HG02840 (cell line): ENCODE data around the gene RASL11B.
"Not testable (repeated sequence)": the region's sequence is repeated elsewhere in the genome, so short reads cannot be mapped to it uniquely, and the experiment has no call there.

ENCODE experiments used
- ATAC-seq: cut with Tn5 transposase; IDR thresholded peaks from one replicate; pipeline ENCODE4 v1.9.1; 2021; ENCODE audit warnings: mild to moderate bottlenecking, moderate library complexity, moderate number of reproducible peaks; ENCODE audit not compliant: unreplicated experiment, low FRiP score

RASL11B gene, protein sequence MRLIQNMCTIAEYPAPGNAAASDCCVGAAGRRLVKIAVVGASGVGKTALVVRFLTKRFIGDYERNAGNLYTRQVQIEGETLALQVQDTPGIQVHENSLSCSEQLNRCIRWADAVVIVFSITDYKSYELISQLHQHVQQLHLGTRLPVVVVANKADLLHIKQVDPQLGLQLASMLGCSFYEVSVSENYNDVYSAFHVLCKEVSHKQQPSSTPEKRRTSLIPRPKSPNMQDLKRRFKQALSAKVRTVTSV

GRCh38 chr4:52861879-52862616 lies at the start of gene RASL11B:
RASL11B (plus strand) TSS chr4:52862317; CDS start chr4:52862508, 191 bp downstream.
- ATAC-seq: peak; percentile 98

GRCh38 chr4:52813546-52813945 lies 48.6 kb upstream of the RASL11B start:
- ATAC-seq: no peak

- no peak for ATAC-seq
Observed at GRCh38 chr4:52822583-52822971, 39.5 kb upstream of the RASL11B start.

- no peak for ATAC-seq
Observed at GRCh38 chr4:52822972-52823701, 39.0 kb upstream of the RASL11B start.

GRCh38 chr4:52823702-52824092 lies 38.4 kb upstream of the RASL11B start:
- ATAC-seq: no peak

DNA sequence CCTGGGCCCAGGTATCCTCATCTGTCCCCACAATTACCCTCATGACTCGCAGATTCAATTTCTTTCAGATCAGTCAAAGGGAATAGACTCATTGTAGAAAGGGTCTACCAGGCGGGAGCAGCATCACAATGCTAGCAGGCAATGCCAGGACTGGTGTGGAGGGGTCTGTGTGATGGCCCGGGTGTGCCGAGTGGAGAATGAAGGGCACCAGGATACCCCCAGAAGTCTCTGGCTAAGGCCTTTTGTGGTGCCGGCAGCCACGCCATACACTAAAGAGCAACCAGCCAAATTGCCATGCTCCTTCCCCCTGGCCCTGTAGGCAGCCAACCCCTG lies 37.9 kb upstream of the RASL11B start:
- no peak for ATAC-seq

DNA sequence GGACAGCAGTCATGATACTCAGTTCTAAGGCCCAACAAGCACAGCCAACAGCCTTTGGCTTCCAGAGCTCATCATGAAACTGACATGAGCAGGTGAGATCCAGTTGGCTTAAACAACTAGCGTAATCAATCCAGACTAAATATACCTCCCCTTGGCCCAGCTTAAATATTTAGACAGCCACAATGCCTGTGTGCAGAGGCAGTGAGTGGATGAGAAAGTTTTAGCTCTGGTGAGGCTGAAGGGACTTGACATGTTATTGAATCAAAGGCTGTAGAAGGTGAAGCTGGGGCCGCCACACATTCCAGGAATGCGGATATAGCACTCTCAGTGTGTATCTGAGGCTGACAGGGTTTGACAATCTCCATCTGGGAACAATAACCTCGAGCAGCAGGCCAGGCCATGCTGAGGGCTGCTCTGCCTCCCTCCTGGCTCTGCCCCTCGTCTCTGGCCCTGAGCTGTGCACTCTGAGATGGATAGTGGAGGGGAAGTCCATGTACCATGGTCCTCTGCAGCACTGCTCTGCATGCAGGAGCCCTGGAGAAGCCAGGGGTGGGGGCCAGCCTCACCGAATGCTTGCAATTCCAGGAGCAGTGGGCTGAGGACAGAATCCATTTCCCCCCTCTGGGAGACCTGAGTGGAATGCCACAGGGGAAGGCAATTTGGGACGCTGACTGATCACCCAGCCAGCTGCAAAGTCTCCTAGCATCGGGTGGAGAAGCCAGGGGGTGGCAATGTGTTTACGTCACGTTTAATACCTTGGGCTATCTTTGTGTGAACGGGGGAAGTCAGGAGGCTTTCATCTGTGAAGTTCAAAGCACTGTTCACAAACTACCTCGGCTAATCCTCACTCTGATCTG lies 37.3 kb upstream of the RASL11B start:
- ATAC-seq: no peak

DNA sequence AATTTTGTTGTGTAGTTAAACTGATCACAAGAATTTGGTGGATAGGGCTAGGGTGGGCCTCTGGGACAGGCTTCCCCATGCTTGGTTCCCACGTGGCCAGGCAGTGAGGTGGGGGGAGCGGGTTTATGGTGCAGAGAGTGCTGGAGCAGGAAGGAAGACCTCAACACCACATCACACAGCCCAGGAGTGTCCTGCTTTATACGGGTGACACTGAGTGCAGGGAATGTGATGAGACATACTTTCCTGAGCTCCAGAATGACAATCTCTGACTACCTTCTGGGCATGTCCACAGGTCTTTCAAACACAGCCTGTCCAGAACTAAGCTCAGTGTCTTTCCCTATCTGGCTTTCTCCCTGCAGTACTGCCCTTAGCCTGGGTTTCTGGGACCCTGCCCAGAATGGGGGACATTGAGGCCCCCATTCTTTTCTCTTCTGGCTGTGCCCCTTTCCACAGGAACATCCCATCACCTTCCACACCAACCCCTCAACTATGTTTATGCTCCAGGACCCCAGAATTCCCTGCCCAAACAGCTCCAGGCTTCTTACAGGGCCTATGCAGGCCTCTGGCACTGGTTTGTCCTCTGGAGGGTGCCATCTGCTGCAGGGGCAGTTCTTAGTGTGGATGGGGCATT lies 36.5 kb upstream of the RASL11B start:
- ATAC-seq: no peak

DNA sequence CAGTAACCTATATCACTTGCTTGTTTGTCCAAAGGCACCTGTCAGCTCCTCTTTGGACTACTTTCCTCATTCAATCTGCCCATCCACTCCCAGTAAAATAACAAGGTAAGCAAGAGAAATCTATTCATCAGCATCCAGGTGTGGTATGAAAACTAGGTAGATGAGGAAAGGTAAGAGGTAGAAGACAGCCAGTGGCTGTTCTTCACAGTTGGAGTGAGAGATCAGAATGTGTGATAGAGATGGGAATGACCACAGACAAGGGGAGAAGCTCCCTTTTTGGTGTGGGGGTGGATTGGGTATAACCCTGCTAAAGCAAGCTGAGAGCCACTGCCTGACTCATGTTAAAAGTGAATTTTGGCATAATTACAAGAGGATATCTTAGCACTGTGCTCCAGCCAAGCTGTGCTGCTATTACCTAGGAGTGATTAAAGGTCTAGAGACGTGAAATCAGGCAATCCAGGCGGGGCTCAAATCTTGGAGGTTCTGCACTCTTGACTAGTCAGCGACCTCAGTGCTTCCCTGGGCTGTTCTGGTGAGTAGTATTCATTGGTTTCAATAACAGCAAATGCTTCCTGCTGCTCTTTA lies 28.1 kb upstream of the RASL11B start:
- no peak for ATAC-seq

- not testable (repeated sequence) for ATAC-seq
Observed at GRCh38 chr4:52834641-52835456, 27.3 kb upstream of the RASL11B start.

DNA sequence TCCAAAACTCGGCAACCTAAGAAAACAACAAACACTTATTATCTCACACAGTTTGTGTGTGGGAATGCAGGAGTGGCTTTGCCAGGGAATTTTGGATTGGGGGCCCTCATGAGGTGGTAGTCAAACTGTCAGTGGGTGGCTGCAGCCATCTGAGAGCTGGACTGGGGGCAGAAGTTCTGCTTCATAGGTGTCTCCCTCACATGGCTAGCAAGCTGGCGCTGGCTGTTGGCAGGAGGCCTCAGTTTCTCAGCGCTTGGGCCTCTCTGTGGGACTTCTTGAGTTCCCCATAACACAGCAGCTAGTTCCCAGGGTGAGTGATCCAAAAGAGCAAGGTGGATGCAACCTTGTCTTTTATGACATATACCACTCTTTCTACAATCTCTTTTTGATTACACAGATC lies 26.0 kb upstream of the RASL11B start:
- ATAC-seq: no peak

DNA sequence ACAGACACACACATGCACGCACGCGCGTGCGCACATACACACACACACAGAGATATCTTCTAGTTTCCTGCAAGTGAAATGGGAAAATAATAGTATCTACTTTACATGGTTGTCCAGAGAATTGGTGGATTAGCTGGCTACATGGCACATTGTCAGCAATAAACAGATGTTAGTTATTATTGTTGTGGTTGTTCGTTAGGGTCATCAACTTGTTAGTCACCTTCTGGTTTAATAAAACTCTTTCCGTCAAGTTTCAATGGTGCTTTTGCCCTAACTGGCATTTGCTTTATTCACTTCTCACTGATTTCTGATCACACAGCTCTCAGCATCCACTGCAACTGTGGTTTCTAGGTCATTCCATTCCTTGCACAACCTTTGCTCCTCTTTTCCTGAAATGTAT lies 25.4 kb upstream of the RASL11B start:
- no peak for ATAC-seq

DNA sequence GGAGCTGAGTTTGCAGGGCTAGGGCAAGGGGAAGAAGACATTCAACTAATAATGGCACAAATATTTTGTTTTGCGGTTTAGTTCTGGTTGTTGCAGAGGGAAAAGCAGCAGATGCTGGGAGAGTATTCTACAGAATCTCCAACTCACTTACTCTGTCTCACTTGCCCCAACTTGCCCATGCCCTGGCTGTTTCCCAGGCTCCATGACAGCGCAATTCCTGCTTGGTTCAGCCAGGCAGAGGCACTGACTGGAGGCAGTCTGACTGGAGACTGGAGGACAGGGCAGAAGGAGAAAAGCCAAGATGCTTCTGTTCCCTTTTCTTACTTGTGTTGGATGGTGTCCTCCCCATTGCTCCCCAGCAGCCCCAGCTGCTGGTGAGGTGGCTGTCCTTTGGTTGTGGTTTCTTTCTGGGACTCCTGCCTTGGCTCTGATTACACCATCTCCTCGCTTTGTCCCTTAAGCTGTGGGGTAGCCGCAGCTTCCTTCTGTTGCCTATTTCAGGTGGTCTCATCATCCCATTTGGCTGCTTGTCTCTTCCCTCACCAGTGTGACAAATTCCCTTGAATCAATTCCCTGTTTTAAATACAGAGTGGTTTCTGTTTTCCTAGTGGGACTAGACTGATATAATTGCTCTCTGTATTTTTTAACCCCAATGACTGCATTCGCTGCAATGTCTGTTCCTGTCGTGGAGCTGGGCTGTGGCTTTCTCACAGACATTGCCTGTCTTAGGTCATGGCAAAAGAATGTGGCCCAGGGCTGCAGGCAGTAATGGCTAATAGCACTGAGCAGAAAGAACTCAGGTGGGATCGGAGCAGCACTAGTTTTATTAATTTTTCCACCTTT lies 24.2 kb upstream of the RASL11B start:
- no peak for ATAC-seq

- ATAC-seq: no peak
Observed at GRCh38 chr4:52838729-52839586, 23.2 kb upstream of the RASL11B start.

- ATAC-seq: no peak
Observed at GRCh38 chr4:52840531-52841370, 21.4 kb upstream of the RASL11B start.

- ATAC-seq: no peak
Observed at GRCh38 chr4:52841682-52842456, 20.2 kb upstream of the RASL11B start.
